Stimulated activated naive B cell treated with anti-CD40 and anti-IgM and Interleukin-4, amounts not matched to agents 10 μg/mL and 1 μg/mL and 100 μg/mL, for 72 hours (primary cell): ENCODE results near the gene LDB2.

Source experiments
- ATAC-seq, 2 donors: fragments of 150-1000 bp; cut with Tn5 transposase; replicated peaks; 2 replicates each; pipeline ENCODE4 v1.10.0; 2021; ENCODE audit warnings: moderate library complexity in 1 of 2
- DNase-seq: peaks from one replicate; pipeline ENCODE4 v3.0.0; 2021
- H3K27ac Mint-ChIP-seq: one replicate; pipeline ENCODE4 v1.8.0; 2022; ENCODE audit warnings: mild to moderate bottlenecking, mixed read lengths
- H3K27me3 Mint-ChIP-seq, 2 donors: one replicate each; pipeline ENCODE4 v1.8.0; 2022; ENCODE audit warnings: mixed read lengths in 2 of 2
- H3K36me3 Mint-ChIP-seq, 2 donors: one replicate each; pipeline ENCODE4 v1.8.0; 2022; ENCODE audit warnings: mixed read lengths in 2 of 2, mild to moderate bottlenecking in 1 of 2
- H3K4me1 Mint-ChIP-seq, 2 donors: one replicate each; pipeline ENCODE4 v1.8.0; 2022; ENCODE audit warnings: mixed read lengths in 2 of 2, mild to moderate bottlenecking in 1 of 2
- H3K4me3 Mint-ChIP-seq, 2 donors: one replicate each; pipeline ENCODE4 v1.8.0; 2022; ENCODE audit warnings: mild to moderate bottlenecking in 2 of 2, mixed read lengths in 2 of 2, moderate library complexity in 1 of 2
- H3K9me3 Mint-ChIP-seq, 2 donors: one replicate each; pipeline ENCODE4 v1.8.0; 2022; ENCODE audit warnings: mixed read lengths in 2 of 2, mild to moderate bottlenecking in 1 of 2

LDB2 gene

DNA sequence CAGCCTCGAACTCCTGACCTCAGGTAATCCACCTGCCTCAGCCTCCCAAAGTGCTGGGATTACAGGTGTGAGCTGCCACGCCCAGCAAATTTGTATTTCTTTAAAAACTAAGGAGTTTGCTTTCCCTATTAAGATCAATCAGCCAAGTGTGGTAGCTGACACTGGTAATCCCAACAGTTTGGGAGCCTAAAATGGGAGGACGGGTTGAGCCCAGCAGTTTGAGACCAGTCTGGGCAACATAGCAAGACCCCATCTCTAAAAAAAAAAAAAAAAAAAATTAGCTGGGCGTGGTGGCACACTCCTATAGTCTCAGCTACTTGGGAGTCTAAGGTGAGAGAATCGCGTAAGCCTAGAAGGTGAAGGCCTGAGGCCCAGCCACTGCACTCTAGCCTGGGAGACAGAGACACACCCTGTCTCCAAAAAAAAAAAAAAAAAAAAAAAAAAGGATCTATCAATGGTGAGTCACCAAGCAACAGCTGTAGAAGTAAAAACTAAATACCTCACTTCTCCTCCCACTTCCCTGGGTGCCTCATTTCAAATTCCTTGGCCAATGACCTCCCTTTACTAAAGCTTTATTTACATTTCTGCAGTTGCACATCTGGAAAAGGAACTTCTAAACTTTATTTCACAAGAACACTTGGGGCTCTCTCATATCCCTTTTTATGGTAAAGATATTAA is 54.5 kb downstream of the LDB2 start:
- ATAC-seq: no peak
- Mint-ChIP-seq H3K27ac (no peak overlapping the region), H3K36me3 (no peaks in the 10 kb centered on the region), H3K4me1 (no peaks in the 10 kb centered on the region), H3K4me3 (no peak overlapping the region), H3K9me3 (no peaks in the 10 kb centered on the region), H3K27me3 (no peaks in the 10 kb centered on the region)
- DNase-seq: no peak

- H3K36me3 Mint-ChIP-seq: no peaks in the 10 kb centered on the region
- H3K9me3 Mint-ChIP-seq: no peaks in the 10 kb centered on the region
- no peak for DNase-seq
- H3K4me3 Mint-ChIP-seq: no peak overlapping the region
- no peaks in the 10 kb centered on the region for H3K4me1 Mint-ChIP-seq
- no peak overlapping the region for H3K27ac Mint-ChIP-seq
- ATAC-seq: no peak
- no peaks in the 10 kb centered on the region for H3K27me3 Mint-ChIP-seq
Measured at GRCh38 chr4:16838226-16838875, 60.1 kb downstream of the LDB2 start.

DNA sequence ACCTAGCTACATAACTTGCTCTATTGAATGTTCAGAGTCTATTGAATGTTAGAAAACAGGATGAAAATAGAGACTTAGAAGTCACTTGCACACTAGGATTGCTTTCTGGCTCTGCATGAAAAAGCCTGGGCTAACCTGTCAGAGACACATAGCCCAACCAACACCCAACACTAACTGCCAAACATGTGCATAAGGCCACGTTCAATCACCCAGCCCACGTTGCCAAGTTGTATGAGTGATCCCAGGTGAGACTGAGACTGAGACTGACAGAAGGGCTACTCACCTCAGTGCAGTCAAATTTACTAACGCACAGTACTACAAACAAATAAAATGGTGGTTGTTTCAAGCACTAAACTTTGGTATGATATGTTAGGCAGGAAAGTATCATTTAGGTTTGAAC is 61.0 kb downstream of the LDB2 start:
- DNase-seq (no peak), ATAC-seq (no peak)
- H3K36me3 Mint-ChIP-seq: no peaks in the 10 kb centered on the region
- H3K27me3 Mint-ChIP-seq: no peaks in the 10 kb centered on the region
- H3K4me1 Mint-ChIP-seq: no peaks in the 10 kb centered on the region
- H3K4me3 Mint-ChIP-seq: no peak overlapping the region
- H3K9me3 Mint-ChIP-seq: no peaks in the 10 kb centered on the region
- no peak overlapping the region for H3K27ac Mint-ChIP-seq

DNA sequence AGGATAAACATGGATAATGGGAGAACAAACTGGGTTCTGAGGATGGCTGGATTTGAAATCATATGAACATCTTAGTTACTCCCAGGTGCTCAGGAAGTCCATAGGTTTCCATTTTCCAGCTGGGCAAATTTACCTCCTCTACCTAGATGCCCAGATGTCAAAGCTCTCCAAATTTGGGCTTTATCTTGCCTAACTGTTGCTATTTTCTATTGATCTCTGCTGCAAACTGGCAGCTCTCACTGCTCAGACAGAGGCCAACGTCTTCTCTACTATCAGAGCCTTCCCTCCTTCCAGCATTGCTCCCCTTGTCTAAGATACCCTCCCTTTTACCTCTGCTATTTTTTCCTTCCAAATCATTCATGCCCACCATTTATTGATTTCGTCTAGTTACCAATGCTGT is 62.1 kb downstream of the LDB2 start:
- no peak for DNase-seq
- ATAC-seq: no peak
- H3K4me3 Mint-ChIP-seq: no peak overlapping the region
- no peak overlapping the region for H3K27ac Mint-ChIP-seq
- H3K4me1 Mint-ChIP-seq: no peaks in the 10 kb centered on the region
- no peaks in the 10 kb centered on the region for H3K36me3 Mint-ChIP-seq
- H3K27me3 Mint-ChIP-seq: no peaks in the 10 kb centered on the region
- no peaks in the 10 kb centered on the region for H3K9me3 Mint-ChIP-seq

DNA sequence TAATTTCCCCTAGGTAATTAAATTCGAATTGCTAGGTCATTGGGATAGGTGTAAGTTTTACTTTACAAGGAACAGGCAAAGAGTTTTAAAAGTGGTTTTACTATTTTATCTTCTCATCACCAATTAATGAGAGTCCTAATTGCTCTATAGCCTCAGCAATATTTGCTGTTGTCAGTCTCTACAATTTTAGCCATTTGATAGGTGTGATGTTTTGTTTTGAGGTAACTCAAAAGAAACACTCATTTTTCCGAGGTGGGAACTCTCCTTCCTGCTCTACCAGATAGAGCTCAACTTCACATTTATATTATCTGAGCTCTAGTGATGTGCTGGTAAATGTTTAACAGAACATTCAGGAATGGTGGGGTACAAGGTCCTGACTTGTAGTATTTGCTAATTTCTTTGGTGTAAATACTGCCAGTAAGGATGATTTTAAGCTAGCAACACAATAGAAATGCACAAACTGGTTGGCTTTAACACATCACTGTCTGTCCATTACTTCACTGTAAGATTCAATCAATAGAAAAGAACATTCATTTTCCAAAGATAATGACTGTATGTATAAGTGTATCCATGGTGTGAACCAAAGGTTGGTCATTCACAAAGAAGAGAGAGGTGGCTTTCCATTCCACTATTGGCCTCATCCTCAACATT is 62.7 kb downstream of the LDB2 start:
- H3K4me1 Mint-ChIP-seq: no peaks in the 10 kb centered on the region
- H3K4me3 Mint-ChIP-seq: no peak overlapping the region
- H3K27ac Mint-ChIP-seq: no peak overlapping the region
- no peaks in the 10 kb centered on the region for H3K9me3 Mint-ChIP-seq
- no peak for ATAC-seq
- no peak for DNase-seq
- no peaks in the 10 kb centered on the region for H3K27me3 Mint-ChIP-seq
- H3K36me3 Mint-ChIP-seq: no peaks in the 10 kb centered on the region

DNA sequence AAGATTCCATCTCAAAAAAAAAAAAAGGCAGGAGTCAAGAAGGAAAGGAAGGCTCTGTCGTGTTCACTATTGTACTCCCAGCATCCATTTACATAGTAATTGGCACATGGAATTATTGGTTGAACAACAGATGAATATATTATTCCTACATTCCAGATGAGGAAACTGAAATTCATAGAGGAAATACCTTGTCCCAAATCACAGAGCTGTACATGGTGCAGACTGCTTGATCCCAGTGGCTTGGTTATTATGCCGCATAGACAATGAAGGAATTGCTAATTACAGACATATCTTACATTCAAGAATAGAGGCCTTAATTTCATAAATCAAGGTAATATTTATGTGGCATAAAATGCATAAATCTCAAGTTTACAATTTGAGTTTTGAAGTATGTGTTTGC is 63.6 kb downstream of the LDB2 start:
- Mint-ChIP-seq H3K36me3 (no peaks in the 10 kb centered on the region), H3K4me1 (no peaks in the 10 kb centered on the region), H3K27me3 (no peaks in the 10 kb centered on the region), H3K9me3 (no peaks in the 10 kb centered on the region), H3K27ac (no peak overlapping the region), H3K4me3 (no peak overlapping the region)
- ATAC-seq (no peak), DNase-seq (no peak)

- no peak overlapping the region for H3K4me3 Mint-ChIP-seq
- ATAC-seq: no peak
- no peaks in the 10 kb centered on the region for H3K4me1 Mint-ChIP-seq
- H3K9me3 Mint-ChIP-seq: no peaks in the 10 kb centered on the region
- H3K36me3 Mint-ChIP-seq: no peaks in the 10 kb centered on the region
- DNase-seq: no peak
- H3K27me3 Mint-ChIP-seq: no peaks in the 10 kb centered on the region
- no peak overlapping the region for H3K27ac Mint-ChIP-seq
Measured at GRCh38 chr4:16833722-16834121, 64.7 kb downstream of the LDB2 start.

DNA sequence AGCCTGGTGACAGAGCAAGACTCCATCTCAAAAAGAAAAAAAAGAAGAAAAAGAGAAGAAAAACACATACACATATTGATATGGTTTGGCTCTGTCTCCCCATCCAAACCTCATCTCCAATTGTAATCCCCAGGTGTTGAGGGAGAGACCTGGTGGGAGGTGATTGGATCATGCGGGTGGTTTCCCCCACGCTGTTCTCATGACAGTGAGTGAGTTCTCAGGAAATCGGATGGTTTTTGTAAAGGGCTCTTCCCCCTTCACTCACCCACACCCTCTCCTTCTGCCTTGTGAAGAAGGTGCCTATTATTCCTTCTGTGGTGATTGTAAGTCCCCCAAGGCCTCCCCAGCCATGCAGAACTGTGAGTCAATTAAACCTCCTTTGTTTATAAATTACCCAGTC is 68.4 kb downstream of the LDB2 start:
- ATAC-seq (no peak), DNase-seq (no peak)
- Mint-ChIP-seq H3K4me3 (no peak overlapping the region), H3K4me1 (no peaks in the 10 kb centered on the region), H3K9me3 (no peaks in the 10 kb centered on the region), H3K36me3 (no peaks in the 10 kb centered on the region), H3K27ac (no peak overlapping the region), H3K27me3 (no peaks in the 10 kb centered on the region)

- Mint-ChIP-seq H3K27me3 (no peaks in the 10 kb centered on the region), H3K4me3 (no peak overlapping the region), H3K27ac (no peak overlapping the region), H3K4me1 (no peaks in the 10 kb centered on the region), H3K9me3 (no peaks in the 10 kb centered on the region), H3K36me3 (no peaks in the 10 kb centered on the region)
- no peak for DNase-seq
- no peak for ATAC-seq
Measured at GRCh38 chr4:16827794-16828724, 70.4 kb downstream of the LDB2 start.

DNA sequence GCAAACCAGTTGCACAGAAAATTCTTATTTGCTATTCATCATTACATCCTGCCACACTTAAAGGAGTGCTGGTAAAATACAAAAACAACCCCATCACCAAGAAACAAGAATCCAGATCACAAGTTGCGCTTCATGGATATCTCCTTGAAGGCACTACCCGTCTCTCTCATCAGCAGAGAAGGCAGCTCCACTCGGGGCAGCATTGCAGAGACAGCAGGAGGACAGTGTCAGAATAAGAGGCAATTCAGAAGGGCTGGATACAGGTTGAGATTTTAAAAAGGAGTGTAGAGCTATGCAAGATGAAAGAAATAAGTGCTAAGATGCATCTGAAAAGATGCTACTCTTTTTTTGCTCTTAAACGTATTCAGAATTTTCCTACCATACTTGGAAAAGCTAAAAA is 71.4 kb downstream of the LDB2 start:
- Mint-ChIP-seq H3K36me3 (no peaks in the 10 kb centered on the region), H3K4me1 (no peaks in the 10 kb centered on the region), H3K27ac (no peak overlapping the region), H3K9me3 (no peaks in the 10 kb centered on the region), H3K4me3 (no peak overlapping the region), H3K27me3 (no peaks in the 10 kb centered on the region)
- no peak for ATAC-seq
- DNase-seq: no peak

DNA sequence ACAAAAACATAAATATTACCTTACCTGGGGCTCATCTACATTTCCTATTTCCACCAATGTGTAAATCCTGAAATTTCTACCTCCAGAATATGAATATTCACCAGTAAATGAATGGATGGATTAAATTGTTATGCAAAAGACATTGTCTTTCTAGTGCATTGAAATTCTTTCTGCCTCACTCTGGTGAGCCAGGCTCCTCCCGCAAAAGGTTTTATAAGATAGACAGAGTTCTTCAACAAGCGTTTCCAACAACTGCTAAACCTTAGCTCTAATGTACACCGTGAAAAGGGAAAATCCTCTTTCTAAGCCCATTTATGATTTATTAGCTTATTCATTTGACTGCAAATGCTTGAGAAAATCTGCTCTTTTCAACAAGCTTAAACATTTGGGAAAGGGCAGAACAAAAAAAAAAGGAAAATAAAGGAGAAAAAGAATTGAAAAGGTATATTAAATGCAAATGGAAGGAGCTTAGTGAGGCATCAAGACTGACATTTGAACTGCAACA is 72.0 kb downstream of the LDB2 start:
- no peaks in the 10 kb centered on the region for H3K36me3 Mint-ChIP-seq
- H3K9me3 Mint-ChIP-seq: no peaks in the 10 kb centered on the region
- H3K4me3 Mint-ChIP-seq: no peak overlapping the region
- no peak for ATAC-seq
- no peak overlapping the region for H3K27ac Mint-ChIP-seq
- H3K27me3 Mint-ChIP-seq: no peaks in the 10 kb centered on the region
- no peak for DNase-seq
- no peaks in the 10 kb centered on the region for H3K4me1 Mint-ChIP-seq

- Mint-ChIP-seq H3K9me3 (no peaks in the 10 kb centered on the region), H3K4me1 (no peaks in the 10 kb centered on the region), H3K27me3 (no peaks in the 10 kb centered on the region), H3K36me3 (no peaks in the 10 kb centered on the region), H3K4me3 (no peak overlapping the region), H3K27ac (no peak overlapping the region)
- ATAC-seq (no peak), DNase-seq (no peak)
Measured at GRCh38 chr4:16824278-16824806, 74.1 kb downstream of the LDB2 start.

GRCh38 chr4:16820329-16820728 is 78.1 kb downstream of the LDB2 start:
- Mint-ChIP-seq H3K9me3 (peaks cover 0 to 1% of the 10 kb centered on the region in 2 donors), H3K27ac (no peak overlapping the region), H3K27me3 (no peaks in the 10 kb centered on the region), H3K4me3 (no peak overlapping the region), H3K36me3 (no peaks in the 10 kb centered on the region), H3K4me1 (no peaks in the 10 kb centered on the region)
- DNase-seq (no peak), ATAC-seq (no peak)

- Mint-ChIP-seq H3K36me3 (no peaks in the 10 kb centered on the region), H3K9me3 (peaks cover 0 to 1% of the 10 kb centered on the region in 2 donors), H3K4me1 (no peaks in the 10 kb centered on the region), H3K27me3 (no peaks in the 10 kb centered on the region), H3K27ac (no peak overlapping the region), H3K4me3 (no peak overlapping the region)
- no peak for ATAC-seq
- DNase-seq: no peak
Measured at GRCh38 chr4:16819652-16820051, 78.8 kb downstream of the LDB2 start.
